Esophagus squamous epithelium (tissue), 4 donors: Measurements from ENCODE around the gene STYXL1.
"Not testable (repeated sequence)": the region's sequence is repeated elsewhere in the genome, so short reads cannot be mapped to it uniquely, and the experiment has no call there.

Source experiments
- CTCF ChIP-seq, 6 experiments: fragments of 450-650 bp in 4 of 6; fragments of 200-600 bp in 2 of 6; sonication (generic) in 2 of 6; IDR thresholded peaks; one replicate each; pipeline ENCODE4 v1.5.1; 2016 to 2019; ENCODE audit warnings: antibody characterized with exemption in 6 of 6, mild to moderate bottlenecking in 4 of 6, moderate library complexity in 4 of 6
- POLR2A ChIP-seq, 4 donors: fragments of 450-650 bp; IDR thresholded peaks; one replicate each; pipeline ENCODE4 v1.6.1; 2017; ENCODE audit warnings: antibody characterized with exemption in 4 of 4, mild to moderate bottlenecking in 4 of 4, moderate library complexity in 3 of 4

GRCh38 chr7:76052681-76053080 is 4.9 kb upstream of the STYXL1 start:
- TF ChIP-seq CTCF, POLR2A (IDR thresholded peaks at IDR 0.05): not testable (repeated sequence)
